ENCODE data around the gene CGAS. TPM values are rescaled to one million over a fixed set of nuclear protein-coding genes. Genes with fewer than 3 reads are reported as not detected.
A peak's percentile ranks its signal among the peaks of the same experiment; 100 is the strongest.

CGAS gene
- total RNA-seq, 6 experiments from 2014 or later = 0.37 to 1.1 (median 0.78) TPM

DNA sequence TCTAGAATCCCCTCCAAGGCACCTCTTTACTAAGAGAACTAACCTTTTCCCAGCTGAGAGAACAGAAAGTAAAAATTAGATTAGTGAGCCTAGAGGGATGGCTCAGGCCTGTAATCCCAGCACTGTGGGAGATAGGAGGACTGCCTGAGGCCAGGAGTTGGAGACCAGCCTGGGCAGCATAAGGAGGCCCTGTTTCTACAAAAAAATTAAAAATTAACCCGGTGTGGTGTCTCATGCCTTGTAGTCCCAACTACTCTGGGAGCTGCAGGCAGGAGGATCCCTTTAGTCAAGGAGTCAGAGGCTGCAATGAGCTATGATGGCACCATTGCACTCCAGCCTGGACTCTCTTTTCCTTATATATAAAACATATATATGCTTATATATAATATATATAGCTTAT is 76.9 kb downstream of the CGAS start:
- Histone ChIP-seq H3K4me1 (no peaks in the 10 kb centered on the region), H3K4me3 (no peak overlapping the region), H3K36me3 (no peaks in the 10 kb centered on the region), H3K27me3 (no peaks in the 10 kb centered on the region), H3K9me3 (no peaks in the 10 kb centered on the region), H3K27ac (no peak overlapping the region)
- no peak for DNase-seq
- TF ChIP-seq, protein P1, sequence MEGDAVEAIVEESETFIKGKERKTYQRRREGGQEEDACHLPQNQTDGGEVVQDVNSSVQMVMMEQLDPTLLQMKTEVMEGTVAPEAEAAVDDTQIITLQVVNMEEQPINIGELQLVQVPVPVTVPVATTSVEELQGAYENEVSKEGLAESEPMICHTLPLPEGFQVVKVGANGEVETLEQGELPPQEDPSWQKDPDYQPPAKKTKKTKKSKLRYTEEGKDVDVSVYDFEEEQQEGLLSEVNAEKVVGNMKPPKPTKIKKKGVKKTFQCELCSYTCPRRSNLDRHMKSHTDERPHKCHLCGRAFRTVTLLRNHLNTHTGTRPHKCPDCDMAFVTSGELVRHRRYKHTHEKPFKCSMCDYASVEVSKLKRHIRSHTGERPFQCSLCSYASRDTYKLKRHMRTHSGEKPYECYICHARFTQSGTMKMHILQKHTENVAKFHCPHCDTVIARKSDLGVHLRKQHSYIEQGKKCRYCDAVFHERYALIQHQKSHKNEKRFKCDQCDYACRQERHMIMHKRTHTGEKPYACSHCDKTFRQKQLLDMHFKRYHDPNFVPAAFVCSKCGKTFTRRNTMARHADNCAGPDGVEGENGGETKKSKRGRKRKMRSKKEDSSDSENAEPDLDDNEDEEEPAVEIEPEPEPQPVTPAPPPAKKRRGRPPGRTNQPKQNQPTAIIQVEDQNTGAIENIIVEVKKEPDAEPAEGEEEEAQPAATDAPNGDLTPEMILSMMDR (IDR thresholded peaks at IDR 0.05) = no peak
- TF ChIP-seq POLR2A (IDR thresholded peaks at IDR 0.05) = no peak
- intact Hi-C loops (cut with DNase I) = no loop called here
- WGBS (ENCODE audit: insufficient coverage, low coverage, low lambda C conversion rate, missing lambda C conversion rate) = 43% methylated on average over 1 of the region's 1 CpG
- ATAC-seq = peak in 2 of 4 donors; percentile 41 to 45

Small RNA genes lying within 50 kb of the gene (small RNA-seq; reads per million reads assigned to genes)
- 0 reads per million in 2 experiments for gene RN7SL827P
- 0 reads per million in 2 experiments for gene RNU6-975P

Other genes starting within 250 kb of the CGAS start
- not detected for gene KHDC1L, start 226.8 kb downstream of the CGAS start, total RNA-seq
- under 1 TPM in 1 of 6 experiments, not detected in 5; 0.55 TPM for gene KHDC1, start 189.1 kb downstream of the CGAS start, total RNA-seq
- not detected for gene DPPA5, start 98.0 kb downstream of the CGAS start, total RNA-seq
- not detected for gene KHDC3L, start 89.6 kb downstream of the CGAS start, total RNA-seq
- not detected for gene OOEP, start 82.4 kb downstream of the CGAS start, total RNA-seq
- gene DDX43, start 57.5 kb downstream of the CGAS start, total RNA-seq = not detected
- gene MTO1, start 9.4 kb upstream of the CGAS start, total RNA-seq = 10 to 100 TPM; 24.6 to 33.7 (median 29.0) TPM
- gene EEF1A1, start 68.7 kb upstream of the CGAS start, total RNA-seq = 1,000 to 10,000 TPM; 2,452 to 4,356 (median 3,217) TPM
- gene SLC17A5, start 201.7 kb upstream of the CGAS start, total RNA-seq = 10 to 100 TPM; 12.8 to 23.9 (median 15.2) TPM
- gene CD109, start 243.9 kb upstream of the CGAS start, total RNA-seq = 1 to 10 TPM in 3 of 6 experiments, under 1 TPM in 3; 0.35 to 8.4 (median 2.8) TPM